ENCODE data around the gene MAPT.

- TF ChIP-seq YY1 (IDR thresholded peaks at IDR 0.05; ENCODE audit: insufficient read depth, insufficient read length) (no peak), SUZ12 (IDR thresholded peaks at IDR 0.05; ENCODE audit: extremely low read depth, insufficient read depth, insufficient read length) (no peak), ZNF274 (IDR thresholded peaks at IDR 0.05; ENCODE audit: low read depth, low read length) (no peak)
Observed at GRCh38 chr17:45964634-45965033, 70.3 kb downstream of the MAPT start.

Data from NT2/D1 (cell line).